HG02759 (cell line): Measurements from ENCODE around the gene HAUS5.
"Not testable (repeated sequence)": the region's sequence is repeated elsewhere in the genome, so short reads cannot be mapped to it uniquely, and the experiment has no call there.

Experiments
- ATAC-seq: cut with Tn5 transposase; IDR thresholded peaks from one replicate; pipeline ENCODE4 v1.9.1; 2021; ENCODE audit warnings: mild to moderate bottlenecking, moderate library complexity; ENCODE audit not compliant: unreplicated experiment

Gene HAUS5, protein sequence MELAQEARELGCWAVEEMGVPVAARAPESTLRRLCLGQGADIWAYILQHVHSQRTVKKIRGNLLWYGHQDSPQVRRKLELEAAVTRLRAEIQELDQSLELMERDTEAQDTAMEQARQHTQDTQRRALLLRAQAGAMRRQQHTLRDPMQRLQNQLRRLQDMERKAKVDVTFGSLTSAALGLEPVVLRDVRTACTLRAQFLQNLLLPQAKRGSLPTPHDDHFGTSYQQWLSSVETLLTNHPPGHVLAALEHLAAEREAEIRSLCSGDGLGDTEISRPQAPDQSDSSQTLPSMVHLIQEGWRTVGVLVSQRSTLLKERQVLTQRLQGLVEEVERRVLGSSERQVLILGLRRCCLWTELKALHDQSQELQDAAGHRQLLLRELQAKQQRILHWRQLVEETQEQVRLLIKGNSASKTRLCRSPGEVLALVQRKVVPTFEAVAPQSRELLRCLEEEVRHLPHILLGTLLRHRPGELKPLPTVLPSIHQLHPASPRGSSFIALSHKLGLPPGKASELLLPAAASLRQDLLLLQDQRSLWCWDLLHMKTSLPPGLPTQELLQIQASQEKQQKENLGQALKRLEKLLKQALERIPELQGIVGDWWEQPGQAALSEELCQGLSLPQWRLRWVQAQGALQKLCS

DNA sequence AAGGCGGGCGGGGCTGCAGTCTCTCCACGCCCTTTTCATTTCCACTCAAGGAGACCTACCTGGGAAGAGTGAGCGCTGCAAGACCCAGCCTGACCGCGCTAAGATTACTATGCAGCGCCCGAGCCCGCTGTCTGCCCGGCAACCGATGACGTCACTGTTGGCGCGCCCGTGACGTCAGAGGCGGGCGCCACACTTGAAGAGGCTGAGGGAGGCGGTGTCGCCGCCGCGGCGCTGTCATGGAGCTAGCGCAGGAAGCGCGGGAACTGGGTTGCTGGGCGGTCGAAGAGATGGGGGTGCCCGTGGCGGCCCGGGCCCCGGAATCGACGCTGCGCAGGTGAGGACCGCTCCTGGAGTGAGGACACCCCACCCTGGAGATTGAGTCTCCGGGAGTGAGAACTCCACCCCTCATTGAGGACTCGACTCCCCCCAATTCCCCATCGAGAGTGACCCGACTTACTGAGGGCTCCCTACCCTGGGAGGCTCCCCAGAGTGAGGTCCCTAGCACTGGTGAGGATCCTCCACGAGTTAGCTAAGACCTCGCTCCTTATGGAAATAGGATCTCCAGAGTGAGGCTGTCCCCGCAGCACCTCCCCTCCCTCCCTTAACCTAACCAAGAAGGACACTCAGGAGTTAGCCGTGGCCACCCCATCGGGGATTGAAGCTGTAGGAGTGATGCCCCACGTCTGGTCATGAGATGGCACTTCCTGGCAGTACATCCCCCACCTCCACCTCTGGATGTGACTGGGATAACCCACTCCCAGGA, at the start of gene HAUS5:
TSS of gene HAUS5 (plus strand) at position 177 of the 763 bp plus-strand sequence. CDS start at position 237, 60 bp downstream.
- ATAC-seq = peak; percentile 84

DNA sequence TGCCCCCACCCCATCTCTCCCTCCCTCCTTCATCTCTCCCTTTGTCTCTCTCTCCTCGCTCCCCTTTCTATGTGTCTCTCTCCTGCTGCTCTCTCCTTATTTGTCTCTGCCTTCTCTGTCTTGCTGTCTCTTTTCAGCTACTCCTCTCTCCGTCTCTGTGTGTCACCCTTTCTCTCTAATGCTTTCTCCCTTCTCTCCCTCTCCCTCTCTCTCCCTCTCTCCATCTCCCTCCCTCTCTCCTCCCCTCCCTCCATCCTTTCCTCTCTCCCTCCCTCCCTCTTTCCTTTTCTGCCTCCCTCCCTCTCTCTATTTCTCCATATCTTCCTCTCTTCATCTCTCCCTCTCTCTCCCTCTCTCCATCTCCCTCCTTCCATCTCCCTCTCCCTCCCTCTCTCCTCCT, 49.8 kb upstream of the HAUS5 start:
- no peak for ATAC-seq

DNA sequence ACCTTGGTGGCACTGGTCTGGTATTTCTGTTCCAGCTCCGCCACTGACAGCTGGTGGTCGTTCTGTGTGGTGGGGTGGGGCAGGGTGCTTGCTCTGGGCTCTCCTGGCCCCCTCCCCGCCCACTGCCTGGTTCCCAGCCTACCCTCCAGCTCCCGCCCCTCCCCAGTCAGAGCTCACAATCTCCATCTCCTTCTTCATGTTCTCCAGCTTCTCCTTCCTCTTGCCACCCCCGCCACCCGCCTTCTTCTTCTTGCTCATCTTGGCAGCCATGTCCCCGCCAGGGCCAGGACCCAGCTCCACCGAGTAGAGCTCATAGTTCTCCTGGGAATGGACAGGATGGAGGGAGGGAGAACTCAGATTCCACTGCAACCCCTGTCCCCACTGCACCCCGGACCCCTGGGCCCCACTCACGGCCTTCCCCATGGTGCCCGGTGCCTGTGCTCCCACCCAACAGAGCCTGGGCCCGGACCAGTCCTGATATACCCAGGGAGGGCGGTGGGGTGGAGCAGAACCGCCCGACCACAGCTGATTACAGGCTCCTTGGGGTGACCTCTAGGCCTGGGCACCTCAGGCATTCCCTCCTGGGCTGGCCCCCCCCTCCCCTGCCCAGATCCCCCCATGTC, 49.2 kb upstream of the HAUS5 start, which contains the start of gene ATP4A:
TSS of gene ATP4A (minus strand) at position 452 of the 623 bp plus-strand sequence. CDS start at position 423, 29 bp downstream.
- no peak for ATAC-seq

DNA sequence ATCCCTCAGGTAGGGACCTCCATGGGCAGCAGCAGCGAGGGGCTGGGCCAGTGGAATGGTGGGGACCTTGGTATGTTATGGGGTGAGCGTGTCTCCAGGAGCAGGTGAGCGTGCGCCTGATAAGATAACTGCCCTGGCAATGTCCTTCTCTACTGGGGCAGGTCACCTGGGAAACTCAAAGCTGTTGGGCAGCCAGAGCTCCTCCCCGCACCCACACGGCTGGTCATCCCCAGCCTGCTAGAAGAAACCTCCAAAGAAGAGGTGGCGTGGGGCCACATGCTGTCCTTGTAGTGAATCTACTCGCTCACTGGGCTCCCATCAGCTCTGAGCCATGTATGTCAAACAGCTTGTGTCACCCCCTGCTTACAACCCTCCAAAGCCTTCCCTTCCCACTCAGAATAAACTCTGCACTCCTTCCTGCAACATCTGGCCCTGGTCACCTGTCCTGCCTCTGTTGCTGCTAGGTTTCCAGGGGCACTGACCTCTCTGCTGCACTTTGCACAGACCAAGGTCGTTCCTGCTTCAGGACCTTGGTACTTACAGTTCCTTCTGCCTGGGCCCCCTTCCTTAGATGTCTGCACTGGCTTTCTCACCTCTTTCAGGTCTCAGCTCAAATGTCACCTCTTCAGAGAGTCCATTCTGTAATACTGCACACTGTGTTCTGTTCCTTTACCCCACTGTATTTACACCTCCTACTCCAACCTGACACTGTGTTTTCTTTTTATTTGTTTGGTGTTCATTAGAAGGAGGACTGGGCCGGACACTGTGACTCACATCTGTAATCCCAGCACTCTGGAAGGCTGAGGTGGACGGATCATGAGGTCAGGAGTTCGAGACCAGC, 47.3 kb upstream of the HAUS5 start:
- no peak for ATAC-seq

DNA sequence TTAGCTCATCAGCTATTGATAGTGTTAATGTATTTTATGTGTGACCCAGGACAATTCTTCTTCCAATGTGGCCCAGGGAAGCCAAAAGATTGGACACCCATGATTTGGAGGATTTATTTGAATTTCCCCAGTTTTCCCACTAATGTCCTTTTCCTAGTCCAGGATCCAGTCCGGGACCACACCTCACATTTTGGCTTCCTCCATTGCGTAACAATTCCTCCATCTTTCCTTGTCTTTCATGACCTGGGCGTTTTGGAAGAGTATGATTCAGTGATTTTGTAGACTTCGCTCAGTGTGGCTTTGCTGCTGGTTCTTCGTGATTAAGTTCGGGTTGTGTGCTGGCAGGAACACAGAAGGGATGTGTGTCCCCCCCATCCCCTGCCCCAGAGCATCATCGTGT, 45.8 kb upstream of the HAUS5 start:
- ATAC-seq = no peak

DNA sequence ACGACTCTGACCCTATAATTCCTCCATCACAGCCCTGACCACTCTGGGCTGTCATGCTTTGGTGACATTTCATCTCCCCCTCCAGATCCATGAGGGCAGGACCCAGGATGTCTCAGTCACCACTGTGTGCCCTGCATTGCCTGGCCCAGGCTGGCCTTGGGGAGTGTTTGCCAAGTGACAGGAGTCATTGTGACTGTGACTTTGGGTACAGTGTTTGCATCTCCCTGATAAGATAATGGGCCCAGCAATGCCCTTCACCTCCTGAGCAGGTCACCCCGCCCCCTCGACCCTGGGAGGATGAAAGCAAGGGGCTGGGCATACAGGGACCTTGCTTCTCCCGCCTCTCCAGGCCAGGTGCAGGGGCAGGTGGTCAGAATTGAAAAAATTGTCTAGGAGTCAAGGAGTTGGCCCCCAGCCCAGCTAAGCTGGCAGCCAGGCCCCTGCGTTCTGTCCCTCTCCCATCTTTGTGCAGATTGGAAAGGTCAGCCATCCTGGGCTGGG, 43.2 kb upstream of the HAUS5 start:
- ATAC-seq = no peak

GRCh38 chr19:35571406-35571965, 41.0 kb upstream of the HAUS5 start:
- no peak for ATAC-seq

- ATAC-seq = no peak
Measured at GRCh38 chr19:35577918-35578317, 34.6 kb upstream of the HAUS5 start.

DNA sequence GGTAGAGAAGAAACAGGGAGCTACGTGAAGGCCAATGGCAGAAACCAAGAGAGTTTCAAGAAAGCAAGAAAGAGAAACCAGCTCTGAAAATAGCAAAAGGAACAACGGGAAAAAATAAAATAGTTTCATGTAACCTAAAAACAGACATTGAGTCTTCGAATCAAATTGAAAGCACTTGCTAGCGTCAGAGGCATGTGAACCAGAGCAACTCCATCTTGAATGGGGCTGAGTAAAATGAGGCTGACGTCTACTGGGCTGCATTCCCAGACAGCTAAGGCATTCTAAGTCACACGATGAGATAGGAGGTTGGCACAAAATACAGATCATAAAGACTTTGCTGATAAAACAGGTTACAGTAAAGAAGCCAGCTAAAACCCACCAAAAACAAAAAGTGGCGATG, 33.8 kb upstream of the HAUS5 start:
- ATAC-seq = no peak

DNA sequence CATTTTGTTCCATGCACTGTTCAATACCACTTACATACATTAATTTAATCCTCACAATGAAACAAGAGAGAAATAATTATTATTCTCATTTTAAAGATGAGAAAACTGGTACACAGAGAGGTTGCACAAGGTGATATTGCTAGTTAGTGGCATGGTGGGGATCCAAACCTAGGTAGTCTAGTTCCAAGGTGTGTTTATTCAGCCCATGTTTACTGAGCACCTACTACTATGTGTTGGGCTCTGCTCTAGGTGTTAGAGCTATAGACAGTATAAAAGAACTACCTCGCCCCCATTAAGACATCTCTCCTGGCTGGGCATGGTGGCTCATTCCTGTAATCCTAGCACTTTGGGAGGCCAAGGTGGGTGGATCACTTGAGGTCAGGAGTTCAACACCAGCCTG, 29.8 kb upstream of the HAUS5 start:
- no peak for ATAC-seq

DNA sequence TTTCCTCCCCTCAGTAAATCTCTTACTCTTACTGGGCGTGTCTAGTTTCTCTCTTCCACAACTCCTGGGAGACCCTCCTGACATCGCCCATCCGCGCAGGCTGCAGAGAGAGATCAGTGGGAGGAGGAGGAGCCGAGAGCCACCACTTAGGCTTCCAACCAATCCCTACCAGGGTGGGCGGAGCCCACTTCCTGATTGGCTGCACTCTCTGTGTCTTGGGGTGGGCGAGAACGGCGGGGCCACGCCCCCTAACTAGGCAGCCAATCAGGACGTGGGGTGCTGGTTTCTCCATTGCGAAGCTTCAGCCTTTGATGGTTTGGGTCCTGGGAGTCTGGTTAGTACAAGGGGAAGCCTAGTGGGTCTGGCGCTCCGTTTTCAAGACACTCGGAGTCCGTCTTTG, 26.7 kb upstream of the HAUS5 start, which contains the start of gene PMIS2:
TSS of gene PMIS2 (plus strand) at position 326 of the 400 bp plus-strand sequence. CDS start 87 bp downstream, outside the sequence.
- ATAC-seq = no peak

DNA sequence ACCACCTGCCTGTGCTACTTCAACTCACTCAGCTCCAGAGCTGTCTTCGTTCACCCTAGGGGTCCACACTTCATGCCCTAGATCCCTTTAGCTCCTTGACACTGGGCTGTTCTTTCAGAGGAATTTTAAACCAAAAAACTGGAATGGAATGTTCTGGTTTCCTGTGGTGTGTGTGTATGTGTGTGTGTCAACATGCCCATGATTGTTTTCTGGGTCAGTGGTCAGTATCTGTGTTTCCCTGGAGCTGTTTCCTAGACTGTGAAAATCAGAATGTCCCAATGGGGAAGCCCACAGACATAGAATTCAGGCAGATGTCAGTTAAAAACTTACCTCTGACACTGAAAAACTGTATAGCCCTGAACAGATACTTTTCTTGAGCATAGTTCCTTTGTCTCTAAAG, 25.2 kb upstream of the HAUS5 start:
- no peak for ATAC-seq

DNA sequence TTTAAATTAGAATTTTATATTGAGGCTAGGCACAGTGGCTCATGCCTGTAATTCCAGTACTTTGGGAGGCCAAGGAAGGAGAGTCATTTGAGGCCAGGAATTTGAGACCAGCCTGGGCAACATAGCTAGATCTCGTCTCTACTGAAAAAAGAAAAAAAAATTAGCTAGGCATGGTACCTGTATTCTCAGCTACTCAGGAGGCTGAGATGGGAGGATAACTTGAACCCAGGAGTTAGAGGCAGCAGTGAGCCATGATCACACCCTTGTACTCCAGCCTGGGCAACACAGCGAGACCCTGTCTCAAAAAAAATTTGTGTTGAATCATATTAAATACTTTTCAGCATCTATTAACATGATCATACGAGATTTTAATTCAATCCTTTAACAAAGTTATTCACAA, 21.7 kb upstream of the HAUS5 start:
- no peak for ATAC-seq

DNA sequence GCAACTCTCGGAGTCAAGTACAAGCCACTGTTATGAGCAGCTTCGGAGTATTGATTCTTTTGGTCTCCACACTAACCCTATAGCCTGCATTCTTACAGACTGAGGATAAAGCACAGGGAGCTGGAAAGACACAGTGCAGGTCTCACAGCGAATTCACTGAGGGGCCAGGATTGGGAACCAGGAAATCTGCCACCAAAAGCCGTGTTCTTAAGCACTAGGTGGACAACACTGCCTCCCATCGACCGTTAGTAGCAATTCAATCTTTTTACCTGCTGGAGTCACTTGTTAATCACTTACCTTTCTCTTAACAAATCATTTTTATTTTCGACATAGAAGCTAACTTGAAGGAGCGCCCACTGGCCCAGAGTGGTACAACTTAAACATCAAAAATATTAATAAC, 20.3 kb upstream of the HAUS5 start:
- ATAC-seq = no peak

DNA sequence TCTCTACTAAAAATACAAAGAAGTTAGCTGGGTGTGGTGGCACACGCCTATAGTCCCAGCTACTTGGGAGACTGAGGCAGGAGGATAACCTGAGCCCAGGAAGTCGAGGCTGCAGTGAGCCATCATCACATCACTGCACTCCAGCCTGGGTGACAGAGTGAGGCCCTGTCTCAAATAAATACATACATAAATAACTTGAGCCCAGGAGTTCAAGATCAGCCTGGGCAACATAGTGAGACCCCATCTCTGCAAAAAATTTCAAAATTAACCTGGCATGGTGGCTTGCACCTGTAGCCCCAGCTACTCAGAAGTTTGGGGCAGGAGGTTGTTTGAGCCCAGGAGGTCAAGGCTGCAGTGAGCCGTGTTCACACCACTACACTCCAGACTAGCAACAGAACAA, 17.5 kb upstream of the HAUS5 start:
- not testable (repeated sequence) for ATAC-seq

DNA sequence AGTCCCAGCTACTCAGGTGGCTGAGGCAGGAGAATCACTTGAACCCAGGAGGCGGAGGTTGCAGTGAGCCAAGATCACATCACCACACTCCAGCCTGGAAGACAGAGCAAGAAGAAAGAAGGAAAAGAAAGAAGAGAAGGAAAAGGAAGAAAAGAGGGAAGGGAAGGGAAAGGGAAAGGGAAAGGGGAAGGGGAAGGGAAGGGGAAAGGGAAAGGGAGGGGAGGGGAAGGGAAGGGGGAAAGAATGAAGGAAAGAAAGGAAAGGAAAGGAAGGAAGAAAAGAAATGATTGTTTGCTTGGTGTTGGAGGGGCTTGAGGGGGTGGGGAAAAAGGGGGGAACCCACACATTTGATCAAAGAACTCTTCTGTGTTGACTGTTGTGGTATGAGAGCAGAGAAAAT, 16.6 kb upstream of the HAUS5 start:
- ATAC-seq = no peak

- ATAC-seq = peak; percentile 62
Measured at GRCh38 chr19:35596366-35596999, 16.1 kb upstream of the HAUS5 start.

DNA sequence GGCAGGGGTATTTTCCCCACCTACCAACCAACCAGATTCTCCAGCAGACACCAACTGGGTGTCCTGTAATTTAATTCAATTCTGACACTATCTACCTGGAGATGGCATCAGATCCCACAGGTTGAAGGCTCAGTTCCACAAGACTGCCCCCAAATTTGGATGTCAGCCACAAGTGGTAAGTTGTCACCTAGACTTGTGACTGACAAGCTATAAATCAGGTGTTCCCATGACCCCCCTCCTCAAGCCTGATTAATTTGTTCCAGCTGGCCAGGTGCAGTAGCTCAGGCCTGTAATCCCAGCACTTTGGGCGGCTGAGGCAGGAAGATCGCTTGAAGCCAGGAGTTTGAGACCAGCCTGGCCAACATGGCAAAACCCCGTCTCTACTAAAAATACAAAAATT, 10.6 kb upstream of the HAUS5 start:
- ATAC-seq = no peak

DNA sequence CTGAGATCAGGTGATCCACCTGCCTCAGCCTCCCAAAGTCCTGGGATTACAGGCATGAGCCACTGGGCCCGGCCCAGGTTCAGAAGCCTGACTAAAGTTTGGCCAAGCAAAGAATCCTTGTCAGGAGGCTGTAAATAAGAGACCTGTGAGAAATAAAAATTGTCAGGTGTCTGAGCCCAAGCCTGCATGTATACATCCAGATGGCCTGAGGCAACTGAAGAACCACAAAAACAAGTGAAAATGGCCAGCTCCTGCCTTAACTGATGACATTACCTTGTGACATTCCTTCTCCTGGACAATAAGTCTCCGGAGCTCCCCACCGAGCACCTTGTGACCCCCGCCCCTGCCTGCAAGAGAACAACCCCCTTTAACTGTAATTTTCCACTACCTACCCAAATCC, 8.1 kb upstream of the HAUS5 start:
- not testable (repeated sequence) for ATAC-seq
